Gastroesophageal sphincter (tissue), 4 donors: ENCODE measurements around the gene FIGN. TPM values are rescaled to one million over a fixed set of nuclear protein-coding genes. Genes with fewer than 3 reads are reported as not detected.

Experiments used
- ATAC-seq: fragments of 150-250 bp; one replicate; pipeline ENCODE4 v1.9.1; 2016; ENCODE audit warnings: mild to moderate bottlenecking, moderate library complexity
- H3K27ac ChIP-seq, 4 donors: fragments of 200-600 bp; sonication (generic) in 3 of 4; 1 replicate in 3 of 4; 2 replicates in 1 of 4; pipeline ENCODE4 v1.5.1; 2016 to 2019
- H3K27me3 ChIP-seq: fragments of 200-600 bp; sonication (generic); one replicate; pipeline ENCODE4 v1.5.1; 2019
- H3K36me3 ChIP-seq, 2 donors: fragments of 200-600 bp; sonication (generic); one replicate each; pipeline ENCODE4 v1.5.1; 2019; ENCODE audit warnings: control low read depth in 1 of 2
- H3K4me1 ChIP-seq, 3 donors: fragments of 200-600 bp; sonication (generic); 1 replicate in 2 of 3; 2 replicates in 1 of 3; pipeline ENCODE4 v1.5.1; 2016 to 2019; ENCODE audit warnings: control low read depth in 2 of 3
- H3K4me3 ChIP-seq, 2 donors: fragments of 200-600 bp; sonication (generic); one replicate each; pipeline ENCODE4 v1.5.1; 2019; ENCODE audit warnings: mild to moderate bottlenecking in 1 of 2, moderate library complexity in 1 of 2
- H3K9me3 ChIP-seq, 3 donors: fragments of 200-600 bp; sonication (generic); one replicate each; pipeline ENCODE4 v1.5.1; 2017 to 2019; ENCODE audit warnings: control low read depth in 2 of 3
- EP300 ChIP-seq: sonication (generic); formaldehyde crosslinking; IDR thresholded peaks from one replicate; pipeline ENCODE4 v1.6.1; 2017; ENCODE audit warnings: antibody characterized with exemption, mild to moderate bottlenecking
- POLR2A ChIP-seq, 2 donors: fragments of 450-650 bp; IDR thresholded peaks; one replicate each; pipeline ENCODE4 v1.6.1; 2017; ENCODE audit warnings: antibody characterized with exemption in 2 of 2, mild to moderate bottlenecking in 2 of 2, moderate library complexity in 1 of 2
- POLR2AphosphoS5 ChIP-seq: sonication (generic); formaldehyde crosslinking; IDR thresholded peaks from one replicate; pipeline ENCODE4 v1.6.1; 2017; ENCODE audit warnings: antibody characterized with exemption
- WGBS, 2 donors: methylation state at CpG; one replicate each; pipeline ENCODE4 v1.1.5; 2018; ENCODE audit warnings: low coverage in 1 of 2; 5-methylcytosine and 5-hydroxymethylcytosine counted together
- total RNA-seq, 4 donors: library from RNA; depleted of rRNA; stranded (reverse); fragments of >200 nt; gene quantifications; one replicate each; pipeline ENCODE4 v1.1.0, GENCODE V29; 2016
- TF ChIP-seq, protein P1 (sequence below), 4 experiments: fragments of 200-600 bp in 2 of 4; fragments of 450-650 bp in 2 of 4; sonication (generic) in 1 of 4; IDR thresholded peaks; one replicate each; pipeline ENCODE4 v1.5.1; 2017 to 2019; ENCODE audit warnings: antibody characterized with exemption in 4 of 4, mild to moderate bottlenecking in 2 of 4, moderate library complexity in 2 of 4

FIGN gene
- total RNA-seq, 4 donors from 2014 or later = 5.0 to 17.5 (median 10.2) TPM

DNA sequence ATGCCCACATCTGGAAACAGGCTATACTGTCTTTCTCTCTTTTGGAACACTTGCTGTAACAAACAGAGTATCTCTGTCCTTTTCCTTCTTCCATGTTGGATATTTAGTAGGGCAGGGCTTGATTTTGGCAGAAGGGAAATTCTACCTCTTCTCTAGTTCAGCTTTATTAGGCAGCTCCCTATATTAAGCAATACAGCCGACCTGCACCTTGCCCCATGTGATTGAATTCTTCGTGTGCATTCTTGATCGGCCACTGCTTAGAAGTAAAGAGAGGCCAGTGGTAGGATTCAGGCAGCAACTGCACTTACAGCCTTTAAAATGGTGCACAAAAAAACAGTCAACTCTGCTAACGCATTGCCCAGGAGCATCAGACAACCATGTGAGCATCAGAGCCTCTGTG lies 31.3 kb upstream of the FIGN start:
- Histone ChIP-seq H3K36me3 (no peaks in the 10 kb centered on the region), H3K27me3 (no peaks in the 10 kb centered on the region), H3K4me1 (no peaks in the 10 kb centered on the region), H3K27ac (no peak overlapping the region), H3K9me3 (no peaks in the 10 kb centered on the region), H3K4me3 (no peak overlapping the region)
- WGBS, 2 donors = 83 to 100% methylated on average over 4 of the region's 4 CpGs
- no peak for TF ChIP-seq POLR2A (IDR thresholded peaks at IDR 0.05)
- TF ChIP-seq EP300 = no peak
- no peak for TF ChIP-seq POLR2AphosphoS5
- TF ChIP-seq, protein P1, sequence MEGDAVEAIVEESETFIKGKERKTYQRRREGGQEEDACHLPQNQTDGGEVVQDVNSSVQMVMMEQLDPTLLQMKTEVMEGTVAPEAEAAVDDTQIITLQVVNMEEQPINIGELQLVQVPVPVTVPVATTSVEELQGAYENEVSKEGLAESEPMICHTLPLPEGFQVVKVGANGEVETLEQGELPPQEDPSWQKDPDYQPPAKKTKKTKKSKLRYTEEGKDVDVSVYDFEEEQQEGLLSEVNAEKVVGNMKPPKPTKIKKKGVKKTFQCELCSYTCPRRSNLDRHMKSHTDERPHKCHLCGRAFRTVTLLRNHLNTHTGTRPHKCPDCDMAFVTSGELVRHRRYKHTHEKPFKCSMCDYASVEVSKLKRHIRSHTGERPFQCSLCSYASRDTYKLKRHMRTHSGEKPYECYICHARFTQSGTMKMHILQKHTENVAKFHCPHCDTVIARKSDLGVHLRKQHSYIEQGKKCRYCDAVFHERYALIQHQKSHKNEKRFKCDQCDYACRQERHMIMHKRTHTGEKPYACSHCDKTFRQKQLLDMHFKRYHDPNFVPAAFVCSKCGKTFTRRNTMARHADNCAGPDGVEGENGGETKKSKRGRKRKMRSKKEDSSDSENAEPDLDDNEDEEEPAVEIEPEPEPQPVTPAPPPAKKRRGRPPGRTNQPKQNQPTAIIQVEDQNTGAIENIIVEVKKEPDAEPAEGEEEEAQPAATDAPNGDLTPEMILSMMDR (IDR thresholded peaks at IDR 0.05) = no peak
- no peak for ATAC-seq

DNA sequence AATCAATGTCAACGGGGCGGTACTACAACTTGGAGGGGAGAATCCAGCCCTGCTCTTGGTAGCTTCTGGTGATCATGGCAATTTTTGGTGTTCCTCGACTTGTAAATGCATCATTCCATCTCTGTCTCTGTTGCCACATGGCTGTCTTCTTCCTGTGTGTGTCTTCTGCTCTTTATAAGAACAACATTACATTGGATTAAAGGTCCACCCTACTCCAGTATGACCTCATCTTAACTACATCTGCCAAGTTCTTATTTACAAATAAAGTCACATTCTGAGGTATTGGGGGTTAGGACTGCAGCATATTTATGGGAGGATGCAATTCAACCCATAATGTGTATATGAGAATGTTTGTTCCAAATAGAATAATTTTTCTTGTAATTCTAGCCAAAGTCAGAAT lies 28.8 kb upstream of the FIGN start:
- no peaks in the 10 kb centered on the region for H3K4me1 ChIP-seq
- no peaks in the 10 kb centered on the region for H3K36me3 ChIP-seq
- ATAC-seq = no peak
- TF ChIP-seq EP300 (no peak), POLR2AphosphoS5 (no peak), POLR2A (IDR thresholded peaks at IDR 0.05) (no peak)
- TF ChIP-seq, protein P1 (IDR thresholded peaks at IDR 0.05) = no peak
- H3K27ac ChIP-seq = no peak overlapping the region
- no peak overlapping the region for H3K4me3 ChIP-seq
- no peaks in the 10 kb centered on the region for H3K9me3 ChIP-seq
- 89% methylated on average over 3 of the region's 3 CpGs for WGBS, 2 donors
- no peaks in the 10 kb centered on the region for H3K27me3 ChIP-seq

DNA sequence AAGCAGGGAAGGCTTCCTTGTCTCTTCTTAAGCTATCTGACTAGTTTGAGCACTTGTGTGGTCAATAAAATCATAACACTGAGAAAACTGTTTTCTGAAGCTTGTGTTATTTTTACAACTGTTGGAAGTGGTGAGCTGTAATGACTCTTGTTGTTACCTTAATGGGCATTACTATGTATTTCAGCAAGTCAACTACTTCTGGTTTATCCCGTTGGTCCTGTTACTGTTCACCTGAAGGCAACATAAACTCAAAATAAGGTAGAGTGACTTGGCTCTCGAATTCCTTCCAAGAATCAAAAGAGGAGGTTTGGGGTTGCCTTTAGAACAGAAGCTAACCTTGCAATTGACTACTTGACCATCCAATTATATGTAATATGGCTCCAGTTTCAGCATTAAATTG lies 23.2 kb upstream of the FIGN start:
- Histone ChIP-seq H3K4me3 (no peak overlapping the region), H3K27me3 (no peaks in the 10 kb centered on the region), H3K36me3 (no peaks in the 10 kb centered on the region), H3K4me1 (no peaks in the 10 kb centered on the region), H3K9me3 (no peaks in the 10 kb centered on the region), H3K27ac (no peak overlapping the region)
- TF ChIP-seq EP300 = no peak
- TF ChIP-seq, protein P1 (IDR thresholded peaks at IDR 0.05) = no peak
- no peak for TF ChIP-seq POLR2AphosphoS5
- TF ChIP-seq POLR2A (IDR thresholded peaks at IDR 0.05) = no peak
- no peak for ATAC-seq
- 55 to 64% methylated on average over 2 of the region's 2 CpGs for WGBS, 2 donors

DNA sequence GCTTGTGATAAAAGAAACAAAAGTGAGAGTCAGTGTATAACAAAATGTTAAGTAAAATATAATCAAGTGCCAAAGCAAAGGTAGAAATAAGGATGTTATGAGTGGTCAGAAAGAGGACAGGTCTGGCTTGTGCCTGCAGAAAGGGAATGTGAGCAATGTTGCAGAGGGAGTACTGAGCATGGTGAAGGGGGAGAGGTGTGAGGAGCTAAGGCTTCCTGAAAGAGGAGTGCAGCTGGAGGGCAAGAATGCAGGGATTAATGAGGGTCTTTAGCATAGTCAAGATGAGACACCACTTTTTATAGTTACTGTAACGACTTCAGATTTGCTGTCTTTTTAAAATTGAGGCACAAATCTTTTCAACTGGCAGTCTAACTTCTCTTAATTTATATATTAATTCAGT lies 22.0 kb upstream of the FIGN start:
- no peaks in the 10 kb centered on the region for H3K4me1 ChIP-seq
- ATAC-seq = no peak
- no peak for TF ChIP-seq EP300
- no peak for TF ChIP-seq POLR2AphosphoS5
- TF ChIP-seq, protein P1 (IDR thresholded peaks at IDR 0.05) = no peak
- TF ChIP-seq POLR2A (IDR thresholded peaks at IDR 0.05) = no peak
- H3K27me3 ChIP-seq = no peaks in the 10 kb centered on the region
- no peak overlapping the region for H3K4me3 ChIP-seq
- no peak overlapping the region for H3K27ac ChIP-seq
- H3K9me3 ChIP-seq = no peaks in the 10 kb centered on the region
- no peaks in the 10 kb centered on the region for H3K36me3 ChIP-seq
- WGBS, 2 donors = 36 to 64% methylated on average over 1 of the region's 1 CpG

DNA sequence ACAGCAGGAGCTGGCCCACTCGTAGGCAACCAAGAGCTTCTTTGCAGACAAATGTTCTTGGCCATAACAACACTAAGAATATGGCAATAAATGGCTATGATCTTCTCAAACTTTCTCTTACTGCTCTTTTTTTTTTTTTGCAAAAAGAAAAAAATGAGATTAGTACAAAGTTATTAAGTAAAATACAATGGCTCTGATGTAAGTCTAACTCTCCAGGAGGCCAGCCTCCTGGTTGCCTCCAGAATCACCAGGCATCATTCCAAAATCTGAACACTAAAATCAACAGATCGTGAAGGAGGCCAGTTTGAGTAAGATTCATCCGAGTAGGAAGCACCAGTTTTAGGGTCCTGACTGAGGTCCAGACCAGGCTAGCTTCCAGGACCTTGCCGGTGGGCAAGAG lies 20.8 kb upstream of the FIGN start:
- Histone ChIP-seq H3K27ac (no peak overlapping the region), H3K27me3 (no peaks in the 10 kb centered on the region), H3K9me3 (no peaks in the 10 kb centered on the region), H3K4me1 (no peaks in the 10 kb centered on the region), H3K4me3 (no peak overlapping the region), H3K36me3 (no peaks in the 10 kb centered on the region)
- TF ChIP-seq, protein P1 (IDR thresholded peaks at IDR 0.05) = no peak
- no peak for ATAC-seq
- 39 to 63% methylated on average over 1 to 4 of the region's 4 CpGs for WGBS, 2 donors
